ENCODE data around the gene OMP. TPM values are rescaled to one million over a fixed set of nuclear protein-coding genes. Genes with fewer than 3 reads are reported as not detected.

OMP gene
- total and polyA plus RNA-seq, 2 of the 13 experiments (the other 11 are each of a cell fraction or from before 2014, with no cell fraction given) = not detected

DNA sequence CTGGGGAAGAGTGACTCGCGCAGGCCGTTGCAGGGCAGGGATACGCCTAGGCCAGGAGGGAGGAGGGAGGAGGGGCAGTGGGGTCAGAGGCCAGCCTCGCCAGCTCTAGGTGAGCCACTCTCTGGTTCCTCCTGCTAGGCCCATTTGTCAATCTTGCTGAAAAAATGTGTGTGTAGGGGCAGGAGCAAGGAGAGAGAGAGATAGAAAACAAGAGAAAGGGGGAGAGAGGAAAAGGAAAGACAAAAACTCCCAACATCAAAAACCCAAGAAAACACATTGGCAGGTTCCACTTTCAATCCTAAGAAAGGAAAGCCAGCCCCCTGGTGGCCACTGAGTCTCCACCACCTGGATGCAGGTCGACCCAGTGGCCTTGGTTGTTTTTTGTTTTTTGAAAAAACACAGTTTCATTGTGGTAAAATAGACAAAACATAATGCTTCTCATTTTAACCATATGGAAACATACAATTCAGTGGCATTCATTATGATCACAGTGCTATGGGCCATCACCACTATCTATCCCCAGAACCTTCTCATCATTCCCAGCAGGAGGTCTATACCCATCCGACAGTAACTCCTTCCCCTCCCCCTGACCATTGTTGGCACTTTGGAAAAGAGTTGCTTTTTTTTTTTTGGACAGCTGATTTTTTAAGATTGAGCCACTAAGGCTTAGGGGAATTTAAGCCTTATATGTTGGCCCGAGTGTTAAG lies 10.9 kb downstream of the OMP start (continued):
- TF ChIP-seq ZNF124 (CRISPR knock-in tag; IDR thresholded peaks at IDR 0.05) (no peak), ZFAT (CRISPR knock-in tag; conservative IDR thresholded peaks at IDR 0.05) (no peak), TBX2 (CRISPR knock-in tag; IDR thresholded peaks at IDR 0.05; ENCODE audit: borderline replicate concordance) (no peak), SRF (IDR thresholded peaks at IDR 0.05; ENCODE audit: low read depth, low read length) (no peak), U2AF1 (optimal IDR thresholded peaks at IDR 0.05; ENCODE audit: low read depth, low read length) (no peak), ZSCAN29 (CRISPR knock-in tag; conservative IDR thresholded peaks at IDR 0.05) (no peak), ZNF788 (CRISPR knock-in tag; IDR thresholded peaks at IDR 0.05; ENCODE audit: borderline replicate concordance) (no peak), ZFP1 (CRISPR knock-in tag; IDR thresholded peaks at IDR 0.05) (no peak), GABPB1 (CRISPR knock-in tag; IDR thresholded peaks at IDR 0.05) (no peak), ATRX (CRISPR knock-in tag; IDR thresholded peaks at IDR 0.05; ENCODE audit: borderline replicate concordance) (no peak), ADNP (CRISPR knock-in tag; IDR thresholded peaks at IDR 0.05) (no peak), PPARG (CRISPR knock-in tag; conservative IDR thresholded peaks at IDR 0.05) (peak; percentile 32; the same call in 1 of the 2 replicates), ZNF263 (CRISPR knock-in tag; IDR thresholded peaks at IDR 0.05) (peak; percentile 70), PAWR (CRISPR knock-in tag; IDR thresholded peaks at IDR 0.05; ENCODE audit: borderline replicate concordance) (no peak), ZNF614 (CRISPR knock-in tag; IDR thresholded peaks at IDR 0.05; ENCODE audit: borderline replicate concordance) (no peak), YEATS4 (CRISPR knock-in tag; IDR thresholded peaks at IDR 0.05; ENCODE audit: borderline replicate concordance) (no peak), ZNF605 (CRISPR knock-in tag; IDR thresholded peaks at IDR 0.05) (no peak), JUN (CRISPR knock-in tag; IDR thresholded peaks at IDR 0.05) (no peak; the same call in 1 of the 2 replicates), ZNF441 (CRISPR knock-in tag; IDR thresholded peaks at IDR 0.05; ENCODE audit: borderline replicate concordance) (no peak), ZFP37 (CRISPR knock-in tag; IDR thresholded peaks at IDR 0.05; ENCODE audit: borderline replicate concordance) (no peak)
- TF ChIP-seq, protein P1, sequence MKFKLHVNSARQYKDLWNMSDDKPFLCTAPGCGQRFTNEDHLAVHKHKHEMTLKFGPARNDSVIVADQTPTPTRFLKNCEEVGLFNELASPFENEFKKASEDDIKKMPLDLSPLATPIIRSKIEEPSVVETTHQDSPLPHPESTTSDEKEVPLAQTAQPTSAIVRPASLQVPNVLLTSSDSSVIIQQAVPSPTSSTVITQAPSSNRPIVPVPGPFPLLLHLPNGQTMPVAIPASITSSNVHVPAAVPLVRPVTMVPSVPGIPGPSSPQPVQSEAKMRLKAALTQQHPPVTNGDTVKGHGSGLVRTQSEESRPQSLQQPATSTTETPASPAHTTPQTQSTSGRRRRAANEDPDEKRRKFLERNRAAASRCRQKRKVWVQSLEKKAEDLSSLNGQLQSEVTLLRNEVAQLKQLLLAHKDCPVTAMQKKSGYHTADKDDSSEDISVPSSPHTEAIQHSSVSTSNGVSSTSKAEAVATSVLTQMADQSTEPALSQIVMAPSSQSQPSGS (CRISPR knock-in tag; IDR thresholded peaks at IDR 0.05) = no peak
- TF ChIP-seq, protein P2, sequence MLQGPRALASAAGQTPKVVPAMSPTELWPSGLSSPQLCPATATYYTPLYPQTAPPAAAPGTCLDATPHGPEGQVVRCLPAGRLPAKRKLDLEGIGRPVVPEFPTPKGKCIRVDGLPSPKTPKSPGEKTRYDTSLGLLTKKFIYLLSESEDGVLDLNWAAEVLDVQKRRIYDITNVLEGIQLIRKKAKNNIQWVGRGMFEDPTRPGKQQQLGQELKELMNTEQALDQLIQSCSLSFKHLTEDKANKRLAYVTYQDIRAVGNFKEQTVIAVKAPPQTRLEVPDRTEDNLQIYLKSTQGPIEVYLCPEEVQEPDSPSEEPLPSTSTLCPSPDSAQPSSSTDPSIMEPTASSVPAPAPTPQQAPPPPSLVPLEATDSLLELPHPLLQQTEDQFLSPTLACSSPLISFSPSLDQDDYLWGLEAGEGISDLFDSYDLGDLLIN (CRISPR knock-in tag; IDR thresholded peaks at IDR 0.05; ENCODE audit: borderline replicate concordance) = no peak
- TF ChIP-seq, protein P3, sequence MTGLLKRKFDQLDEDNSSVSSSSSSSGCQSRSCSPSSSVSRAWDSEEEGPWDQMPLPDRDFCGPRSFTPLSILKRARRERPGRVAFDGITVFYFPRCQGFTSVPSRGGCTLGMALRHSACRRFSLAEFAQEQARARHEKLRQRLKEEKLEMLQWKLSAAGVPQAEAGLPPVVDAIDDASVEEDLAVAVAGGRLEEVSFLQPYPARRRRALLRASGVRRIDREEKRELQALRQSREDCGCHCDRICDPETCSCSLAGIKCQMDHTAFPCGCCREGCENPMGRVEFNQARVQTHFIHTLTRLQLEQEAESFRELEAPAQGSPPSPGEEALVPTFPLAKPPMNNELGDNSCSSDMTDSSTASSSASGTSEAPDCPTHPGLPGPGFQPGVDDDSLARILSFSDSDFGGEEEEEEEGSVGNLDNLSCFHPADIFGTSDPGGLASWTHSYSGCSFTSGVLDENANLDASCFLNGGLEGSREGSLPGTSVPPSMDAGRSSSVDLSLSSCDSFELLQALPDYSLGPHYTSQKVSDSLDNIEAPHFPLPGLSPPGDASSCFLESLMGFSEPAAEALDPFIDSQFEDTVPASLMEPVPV (CRISPR knock-in tag; IDR thresholded peaks at IDR 0.05) = no peak
- TF ChIP-seq, protein P4, sequence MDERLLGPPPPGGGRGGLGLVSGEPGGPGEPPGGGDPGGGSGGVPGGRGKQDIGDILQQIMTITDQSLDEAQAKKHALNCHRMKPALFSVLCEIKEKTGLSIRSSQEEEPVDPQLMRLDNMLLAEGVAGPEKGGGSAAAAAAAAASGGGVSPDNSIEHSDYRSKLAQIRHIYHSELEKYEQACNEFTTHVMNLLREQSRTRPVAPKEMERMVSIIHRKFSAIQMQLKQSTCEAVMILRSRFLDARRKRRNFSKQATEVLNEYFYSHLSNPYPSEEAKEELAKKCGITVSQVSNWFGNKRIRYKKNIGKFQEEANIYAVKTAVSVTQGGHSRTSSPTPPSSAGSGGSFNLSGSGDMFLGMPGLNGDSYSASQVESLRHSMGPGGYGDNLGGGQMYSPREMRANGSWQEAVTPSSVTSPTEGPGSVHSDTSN (CRISPR knock-in tag; IDR thresholded peaks at IDR 0.05) = no peak
- TF ChIP-seq, protein P5, sequence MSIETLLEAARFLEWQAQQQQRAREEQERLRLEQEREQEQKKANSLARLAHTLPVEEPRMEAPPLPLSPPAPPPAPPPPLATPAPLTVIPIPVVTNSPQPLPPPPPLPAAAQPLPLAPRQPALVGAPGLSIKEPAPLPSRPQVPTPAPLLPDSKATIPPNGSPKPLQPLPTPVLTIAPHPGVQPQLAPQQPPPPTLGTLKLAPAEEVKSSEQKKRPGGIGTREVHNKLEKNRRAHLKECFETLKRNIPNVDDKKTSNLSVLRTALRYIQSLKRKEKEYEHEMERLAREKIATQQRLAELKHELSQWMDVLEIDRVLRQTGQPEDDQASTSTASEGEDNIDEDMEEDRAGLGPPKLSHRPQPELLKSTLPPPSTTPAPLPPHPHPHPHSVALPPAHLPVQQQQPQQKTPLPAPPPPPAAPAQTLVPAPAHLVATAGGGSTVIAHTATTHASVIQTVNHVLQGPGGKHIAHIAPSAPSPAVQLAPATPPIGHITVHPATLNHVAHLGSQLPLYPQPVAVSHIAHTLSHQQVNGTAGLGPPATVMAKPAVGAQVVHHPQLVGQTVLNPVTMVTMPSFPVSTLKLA (IDR thresholded peaks at IDR 0.05) = no peak

All from HepG2 (cell line).